Type B pancreatic cell (in vitro differentiated cells): ENCODE data around the gene WNK1. TPM values are rescaled to one million over a fixed set of nuclear protein-coding genes. Genes with fewer than 3 reads are reported as not detected.

ENCODE experiments used
- DNase-seq: peaks from one replicate; pipeline ENCODE4 v3.0.0; 2021; ENCODE audit warnings: mixed read lengths; ENCODE audit not compliant: unreplicated experiment; ENCODE audit errors: extremely low spot score
- H3K27ac Mint-ChIP-seq: 2 replicates; pipeline ENCODE4 v1.8.0; 2021; ENCODE audit warnings: mild to moderate bottlenecking, mixed read lengths
- H3K27me3 Mint-ChIP-seq: 2 replicates; pipeline ENCODE4 v1.8.0; 2021; ENCODE audit warnings: mixed read lengths
- H3K36me3 Mint-ChIP-seq: 2 replicates; pipeline ENCODE4 v1.8.0; 2021; ENCODE audit warnings: mixed read lengths
- H3K4me1 Mint-ChIP-seq: one replicate; pipeline ENCODE4 v1.8.0; 2021; ENCODE audit warnings: mixed read lengths; ENCODE audit not compliant: unreplicated experiment
- H3K4me3 Mint-ChIP-seq: 2 replicates; pipeline ENCODE4 v1.8.0; 2021; ENCODE audit warnings: mild to moderate bottlenecking, mixed read lengths
- H3K9me3 Mint-ChIP-seq: 2 replicates; pipeline ENCODE4 v1.8.0; 2021; ENCODE audit warnings: mixed read lengths
- total RNA-seq: library from RNA; stranded (reverse); gene quantifications from 2 replicates; pipeline ENCODE4 v1.2.1, GENCODE V29; 2021; ENCODE audit warnings: low replicate concordance
- TF ChIP-seq, protein P1 (sequence below): fragments of 200-600 bp; sonication (generic); conservative IDR thresholded peaks from 2 replicates; pipeline ENCODE4 v1.5.0; 2021; ENCODE audit warnings: antibody characterized with exemption, mild to moderate bottlenecking

Gene WNK1
- total RNA-seq, 1 donor from 2014 or later, result 132 TPM

DNA sequence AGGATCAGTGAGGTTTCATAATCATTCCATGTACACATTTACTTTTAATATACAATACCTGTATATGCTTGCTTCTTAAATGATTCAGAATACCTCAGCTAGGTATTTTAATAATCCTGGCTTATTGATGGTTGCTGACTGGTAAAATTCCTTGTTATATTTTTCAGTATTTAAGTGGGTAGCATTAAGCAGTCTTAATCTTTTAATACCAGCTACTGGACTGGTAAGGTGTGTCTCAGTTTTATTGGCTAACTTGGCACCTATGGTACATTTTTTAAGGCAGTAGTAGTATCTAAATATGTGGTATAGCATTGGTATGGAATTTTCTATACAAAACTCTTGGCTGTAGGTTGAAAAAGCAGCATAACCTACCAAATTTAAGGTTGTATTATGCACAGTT, 100.5 kb downstream of the WNK1 start:
- no peak overlapping the region for H3K27ac Mint-ChIP-seq
- no peak overlapping the region for H3K4me3 Mint-ChIP-seq
- no peak for DNase-seq
- no peaks in the 10 kb centered on the region for H3K27me3 Mint-ChIP-seq
- peaks cover 5% of the 10 kb centered on the region for H3K9me3 Mint-ChIP-seq
- H3K36me3 Mint-ChIP-seq, result peaks cover 36% of the 10 kb centered on the region
- peaks cover 7% of the 10 kb centered on the region for H3K4me1 Mint-ChIP-seq
- TF ChIP-seq, protein P1, sequence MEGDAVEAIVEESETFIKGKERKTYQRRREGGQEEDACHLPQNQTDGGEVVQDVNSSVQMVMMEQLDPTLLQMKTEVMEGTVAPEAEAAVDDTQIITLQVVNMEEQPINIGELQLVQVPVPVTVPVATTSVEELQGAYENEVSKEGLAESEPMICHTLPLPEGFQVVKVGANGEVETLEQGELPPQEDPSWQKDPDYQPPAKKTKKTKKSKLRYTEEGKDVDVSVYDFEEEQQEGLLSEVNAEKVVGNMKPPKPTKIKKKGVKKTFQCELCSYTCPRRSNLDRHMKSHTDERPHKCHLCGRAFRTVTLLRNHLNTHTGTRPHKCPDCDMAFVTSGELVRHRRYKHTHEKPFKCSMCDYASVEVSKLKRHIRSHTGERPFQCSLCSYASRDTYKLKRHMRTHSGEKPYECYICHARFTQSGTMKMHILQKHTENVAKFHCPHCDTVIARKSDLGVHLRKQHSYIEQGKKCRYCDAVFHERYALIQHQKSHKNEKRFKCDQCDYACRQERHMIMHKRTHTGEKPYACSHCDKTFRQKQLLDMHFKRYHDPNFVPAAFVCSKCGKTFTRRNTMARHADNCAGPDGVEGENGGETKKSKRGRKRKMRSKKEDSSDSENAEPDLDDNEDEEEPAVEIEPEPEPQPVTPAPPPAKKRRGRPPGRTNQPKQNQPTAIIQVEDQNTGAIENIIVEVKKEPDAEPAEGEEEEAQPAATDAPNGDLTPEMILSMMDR, result no peak

DNA sequence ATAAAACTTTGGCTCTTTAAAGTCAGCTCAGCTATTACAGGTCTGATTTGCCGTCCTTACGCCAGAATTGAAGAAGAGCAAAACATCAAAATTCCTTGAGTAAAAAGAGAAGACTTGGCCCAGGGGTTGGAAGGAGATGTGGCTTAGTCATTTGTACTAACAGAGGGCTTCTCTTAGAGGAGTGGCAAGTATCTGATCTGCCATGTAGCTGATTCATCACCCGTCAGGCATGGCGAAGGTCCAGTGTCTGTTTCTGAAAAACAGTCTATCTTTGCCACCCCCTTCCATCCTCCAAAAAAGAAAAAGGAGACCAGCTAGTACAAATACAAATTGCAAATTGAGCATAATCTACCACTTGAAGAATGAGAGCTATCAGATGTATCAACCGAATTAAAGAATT, 105.2 kb downstream of the WNK1 start:
- H3K27ac Mint-ChIP-seq, result no peak overlapping the region
- no peak overlapping the region for H3K4me3 Mint-ChIP-seq
- no peaks in the 10 kb centered on the region for H3K9me3 Mint-ChIP-seq

DNA sequence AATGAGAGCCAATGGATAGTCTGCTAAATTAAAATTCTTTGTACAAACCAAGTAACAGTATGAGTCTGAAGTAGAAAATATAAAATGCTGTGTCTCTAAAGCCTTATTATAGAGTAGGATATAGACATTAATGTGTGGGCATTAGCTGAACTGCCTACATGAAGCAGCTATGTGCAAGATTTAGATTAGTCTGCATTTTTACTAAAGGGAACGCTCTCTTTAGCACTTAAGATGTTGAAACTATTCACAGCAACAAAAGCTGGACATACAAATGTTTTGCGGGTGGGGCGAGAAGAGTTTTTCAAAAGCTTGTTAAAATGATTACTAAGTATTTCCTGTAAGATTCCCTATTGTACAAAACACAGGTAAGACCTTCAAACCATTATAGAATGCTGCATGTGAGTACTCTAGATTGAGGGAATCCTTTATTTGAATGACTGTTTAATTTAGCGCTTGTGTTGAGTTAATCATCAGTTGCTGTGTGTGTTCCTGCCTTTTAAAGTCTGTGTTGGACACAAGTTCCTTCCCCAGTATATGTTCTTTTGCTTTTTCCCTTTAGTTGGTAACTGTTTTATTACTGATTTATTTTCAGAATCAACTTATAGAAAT, 110.0 kb downstream of the WNK1 start:
- Mint-ChIP-seq H3K27ac (no peak overlapping the region), H3K4me1 (no peaks in the 10 kb centered on the region), H3K4me3 (no peak overlapping the region), H3K36me3 (peaks cover 58% of the 10 kb centered on the region), H3K9me3 (no peaks in the 10 kb centered on the region), H3K27me3 (no peaks in the 10 kb centered on the region)
- TF ChIP-seq, protein P1, result no peak
- DNase-seq, result no peak

More for the DNA sequence above, 105.2 kb downstream of the WNK1 start:
- H3K27me3 Mint-ChIP-seq, result no peaks in the 10 kb centered on the region
- TF ChIP-seq, protein P1, result no peak
- H3K36me3 Mint-ChIP-seq, result peaks cover 47% of the 10 kb centered on the region
- no peak for DNase-seq
- no peaks in the 10 kb centered on the region for H3K4me1 Mint-ChIP-seq

DNA sequence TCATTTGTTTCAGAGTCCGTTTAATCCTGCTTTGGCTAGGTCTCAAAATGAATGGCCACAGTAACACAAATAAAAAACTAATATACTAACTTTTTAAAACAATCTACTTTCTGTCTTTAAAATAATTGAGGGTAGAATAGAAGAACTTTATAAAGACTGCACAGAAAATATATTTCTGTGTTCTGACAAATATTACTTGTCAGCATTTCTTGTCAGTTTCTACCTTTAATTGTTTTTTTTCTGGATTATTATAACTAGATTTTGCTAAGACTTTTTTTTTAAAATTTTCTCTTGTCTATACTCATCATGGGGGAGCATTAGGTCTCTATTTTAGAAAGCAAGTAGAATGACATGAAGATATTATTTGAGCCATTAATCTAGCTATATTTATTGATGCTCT, 110.9 kb downstream of the WNK1 start:
- TF ChIP-seq, protein P1, result no peak
- no peak for DNase-seq
- peaks cover 61% of the 10 kb centered on the region for H3K36me3 Mint-ChIP-seq
- no peaks in the 10 kb centered on the region for H3K9me3 Mint-ChIP-seq
- H3K4me1 Mint-ChIP-seq, result no peaks in the 10 kb centered on the region
- no peak overlapping the region for H3K4me3 Mint-ChIP-seq
- H3K27ac Mint-ChIP-seq, result no peak overlapping the region
- no peaks in the 10 kb centered on the region for H3K27me3 Mint-ChIP-seq

DNA sequence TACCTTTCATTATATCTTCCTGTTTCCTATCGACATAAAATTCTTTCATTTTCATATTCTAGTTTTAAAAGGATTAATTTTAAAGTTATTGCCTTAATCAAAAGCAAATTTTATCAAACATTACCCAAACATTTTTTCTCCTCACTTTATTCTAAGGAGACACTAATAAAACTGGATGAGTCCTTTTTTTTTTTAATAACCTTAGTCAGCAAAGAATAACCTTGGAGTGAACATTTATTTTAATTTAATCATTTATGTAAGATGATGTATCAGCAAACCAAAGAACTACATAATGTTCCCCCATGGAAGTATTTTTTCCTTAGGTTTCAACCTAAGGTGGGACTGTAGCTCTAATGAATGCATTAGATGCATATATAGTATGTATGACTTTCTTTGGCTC, 113.2 kb downstream of the WNK1 start:
- no peak overlapping the region for H3K4me3 Mint-ChIP-seq
- H3K4me1 Mint-ChIP-seq, result no peaks in the 10 kb centered on the region
- DNase-seq, result no peak
- H3K36me3 Mint-ChIP-seq, result peaks cover 55% of the 10 kb centered on the region
- no peaks in the 10 kb centered on the region for H3K27me3 Mint-ChIP-seq
- no peaks in the 10 kb centered on the region for H3K9me3 Mint-ChIP-seq
- TF ChIP-seq, protein P1, result no peak
- no peak overlapping the region for H3K27ac Mint-ChIP-seq

DNA sequence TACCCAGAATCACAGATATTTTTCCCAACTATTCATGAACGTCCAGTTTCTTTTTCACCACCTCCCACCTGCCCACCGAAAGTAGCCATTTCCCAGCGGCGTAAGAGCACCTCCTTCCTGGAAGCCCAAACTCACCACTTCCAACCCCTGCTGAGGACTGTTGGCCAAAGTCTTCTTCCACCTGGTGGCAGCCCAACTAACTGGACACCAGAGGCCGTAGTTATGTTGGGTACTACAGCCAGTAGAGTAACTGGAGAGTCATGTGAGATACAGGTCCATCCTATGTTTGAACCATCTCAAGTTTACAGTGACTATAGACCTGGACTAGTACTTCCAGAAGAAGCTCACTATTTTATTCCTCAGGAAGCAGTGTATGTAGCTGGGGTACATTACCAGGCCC, 115.5 kb downstream of the WNK1 start:
- Mint-ChIP-seq H3K27me3 (no peaks in the 10 kb centered on the region), H3K4me1 (no peaks in the 10 kb centered on the region), H3K36me3 (peaks cover 43% of the 10 kb centered on the region), H3K9me3 (no peaks in the 10 kb centered on the region), H3K4me3 (no peak overlapping the region), H3K27ac (no peak overlapping the region)
- DNase-seq, result no peak
- TF ChIP-seq, protein P1, result no peak
